ENCODE data around the gene RBM15.

The RBM15 gene

GRCh38 chr1:110338886-110339406, at the start of gene RBM15:
RBM15 (plus strand) TSS chr1:110339377; CDS start chr1:110339406, 29 bp downstream.
- DNase-seq = peak; percentile 94

- DNase-seq = no peak
Observed at GRCh38 chr1:110291241-110292030, 47.7 kb upstream of the RBM15 start.

GRCh38 chr1:110292031-110292741, 47.0 kb upstream of the RBM15 start:
- no peak for DNase-seq

GRCh38 chr1:110293601-110294104, 45.5 kb upstream of the RBM15 start:
- no peak for DNase-seq

GRCh38 chr1:110294308-110294707, 44.9 kb upstream of the RBM15 start:
- DNase-seq = no peak

GRCh38 chr1:110298991-110299390, 40.2 kb upstream of the RBM15 start:
- no peak for DNase-seq

GRCh38 chr1:110300412-110301085, 38.6 kb upstream of the RBM15 start:
- no peak for DNase-seq

- no peak for DNase-seq
Observed at GRCh38 chr1:110302836-110303235, 36.3 kb upstream of the RBM15 start.

GRCh38 chr1:110305900-110306420, 33.2 kb upstream of the RBM15 start:
- no peak for DNase-seq

GRCh38 chr1:110307239-110307974, 31.8 kb upstream of the RBM15 start:
- DNase-seq = no peak

GRCh38 chr1:110308247-110308646, 30.9 kb upstream of the RBM15 start:
- no peak for DNase-seq

GRCh38 chr1:110309139-110309538, 30.0 kb upstream of the RBM15 start:
- no peak for DNase-seq

- no peak for DNase-seq
Observed at GRCh38 chr1:110309767-110310166, 29.4 kb upstream of the RBM15 start.

GRCh38 chr1:110310300-110310699, 28.9 kb upstream of the RBM15 start:
- DNase-seq = no peak

GRCh38 chr1:110312188-110313121, 26.7 kb upstream of the RBM15 start:
- DNase-seq = peak; percentile 88

GRCh38 chr1:110316735-110317134, 22.4 kb upstream of the RBM15 start:
- DNase-seq = no peak

GRCh38 chr1:110318046-110318445, 21.1 kb upstream of the RBM15 start:
- no peak for DNase-seq

GRCh38 chr1:110319332-110320167, 19.6 kb upstream of the RBM15 start:
- peak; percentile 35 for DNase-seq

- no peak for DNase-seq
Observed at GRCh38 chr1:110320168-110320518, 19.0 kb upstream of the RBM15 start.

- no peak for DNase-seq
Observed at GRCh38 chr1:110321045-110321444, 18.1 kb upstream of the RBM15 start.
